HG02852 (cell line): ENCODE measurements around the gene ZC3H10.
"Not testable (repeated sequence)": the region's sequence is repeated elsewhere in the genome, so short reads cannot be mapped to it uniquely, and the experiment has no call there.

ENCODE experiments used
- ATAC-seq: cut with Tn5 transposase; IDR thresholded peaks from one replicate; pipeline ENCODE4 v1.9.1; 2021; ENCODE audit warnings: mild to moderate bottlenecking, moderate library complexity; ENCODE audit not compliant: unreplicated experiment

ZC3H10 gene

DNA sequence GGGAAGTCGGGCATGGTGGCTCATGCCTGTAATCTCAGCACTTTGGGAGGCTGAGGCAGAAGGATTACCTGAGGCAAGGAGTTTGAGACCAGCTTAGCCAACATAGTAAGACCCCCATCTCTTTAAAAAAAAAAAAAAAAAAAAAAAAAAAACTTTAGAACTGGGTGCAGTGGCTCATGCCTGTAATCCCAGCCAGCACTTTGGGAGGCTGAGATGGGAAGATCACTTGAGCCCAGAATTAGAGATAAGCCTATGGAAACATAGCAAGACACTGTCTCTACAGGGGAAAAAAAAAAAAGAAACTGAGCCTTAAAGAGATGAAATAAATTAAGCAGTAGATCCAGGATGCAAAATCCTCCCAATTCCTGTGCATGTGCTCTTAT lies 15.4 kb upstream of the ZC3H10 start:
- ATAC-seq: no peak

DNA sequence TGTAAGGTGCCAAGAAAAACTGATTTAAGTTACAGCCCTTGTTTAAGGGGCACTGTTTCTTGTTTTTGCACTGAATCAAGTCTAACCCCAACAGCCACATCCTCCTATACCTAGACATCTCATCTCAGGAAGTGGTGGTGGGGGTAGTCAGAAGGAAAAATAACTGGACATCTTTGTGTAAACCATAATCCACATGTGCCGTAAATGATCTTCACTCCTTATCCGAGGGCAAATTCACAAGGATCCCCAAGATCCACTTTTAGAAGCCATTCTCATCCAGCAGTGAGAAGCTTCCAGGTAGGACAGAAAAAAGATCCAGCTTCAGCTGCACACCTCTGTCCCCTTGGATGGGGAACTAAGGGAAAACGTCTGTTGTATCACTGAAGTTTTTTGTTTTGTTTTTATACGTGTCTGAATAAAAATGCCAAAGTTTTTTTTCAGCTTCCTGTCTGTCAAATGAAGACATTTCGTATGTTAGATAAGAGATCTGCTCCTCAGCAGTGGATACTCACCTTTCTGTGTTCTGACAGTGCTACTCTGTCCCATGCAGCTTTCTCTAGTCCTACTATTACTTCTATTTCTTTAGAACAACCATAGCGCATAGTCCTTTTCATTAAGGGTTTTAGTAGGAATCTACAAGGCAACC lies 14.9 kb upstream of the ZC3H10 start:
- ATAC-seq: no peak

GRCh38 chr12:56103823-56104108 lies 14.3 kb upstream of the ZC3H10 start:
- ATAC-seq: no peak

- ATAC-seq: peak; percentile 96
Measured at GRCh38 chr12:56104109-56104814, 13.8 kb upstream of the ZC3H10 start, which contains the start of gene PA2G4. TSS of gene PA2G4 (plus strand) at chr12:56104559. CDS start at chr12:56104738, 179 bp downstream.

GRCh38 chr12:56104815-56105608 lies 13.1 kb upstream of the ZC3H10 start:
- peak; percentile 15 for ATAC-seq

DNA sequence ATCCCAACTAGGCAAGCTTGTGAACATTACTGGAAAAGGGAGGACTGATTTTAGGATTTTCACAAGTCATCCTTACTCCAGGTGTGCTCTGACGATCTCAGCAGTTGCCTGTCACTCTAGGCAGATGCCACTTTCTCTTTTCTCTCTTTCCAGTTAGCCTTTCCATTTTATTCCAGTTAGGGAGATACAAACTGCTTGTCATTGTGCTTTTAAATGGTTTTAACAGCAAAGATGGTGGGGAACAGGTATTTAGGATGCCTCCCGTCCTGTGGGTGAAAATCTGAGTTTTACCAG lies 12.5 kb upstream of the ZC3H10 start:
- no peak for ATAC-seq

DNA sequence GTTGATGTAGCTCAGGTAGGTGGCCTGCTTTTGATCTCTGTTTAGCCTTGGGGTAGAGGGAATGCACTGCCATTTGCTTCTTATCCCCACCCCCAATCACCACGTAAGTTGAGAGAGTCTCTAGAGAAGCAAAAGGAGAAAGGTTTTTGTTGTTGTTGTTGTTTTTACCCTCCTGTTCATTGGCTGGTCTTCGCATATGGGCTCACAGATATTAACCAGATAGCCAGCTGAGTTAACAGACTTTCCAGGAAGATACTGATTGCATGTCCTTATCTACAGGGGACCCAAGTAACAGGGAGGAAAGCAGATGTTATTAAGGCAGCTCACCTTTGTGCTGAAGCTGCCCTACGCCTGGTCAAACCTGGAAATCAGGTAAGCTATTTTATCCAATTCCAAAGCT lies 10.8 kb upstream of the ZC3H10 start:
- ATAC-seq: no peak

GRCh38 chr12:56110571-56110970 lies 7.5 kb upstream of the ZC3H10 start:
- ATAC-seq: no peak

DNA sequence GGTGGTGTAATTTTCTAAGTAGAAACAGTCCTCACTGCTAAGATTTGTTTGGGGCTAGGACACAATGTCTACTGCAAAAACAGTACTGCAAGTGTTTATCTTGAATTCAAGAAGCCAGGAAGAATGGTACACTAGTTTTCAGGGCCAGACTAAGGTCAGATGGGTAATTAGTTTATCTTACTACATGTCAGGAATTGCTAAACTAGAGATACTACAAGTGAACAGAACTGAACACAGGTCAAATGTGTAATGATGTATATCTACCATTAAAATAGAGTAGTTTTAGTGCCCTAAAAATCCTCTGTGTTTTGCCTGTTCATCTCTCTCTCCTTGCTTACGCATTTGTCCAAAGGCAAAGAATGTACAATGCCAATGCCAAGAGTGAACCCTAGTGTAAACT lies 4.0 kb upstream of the ZC3H10 start:
- no peak for ATAC-seq

DNA sequence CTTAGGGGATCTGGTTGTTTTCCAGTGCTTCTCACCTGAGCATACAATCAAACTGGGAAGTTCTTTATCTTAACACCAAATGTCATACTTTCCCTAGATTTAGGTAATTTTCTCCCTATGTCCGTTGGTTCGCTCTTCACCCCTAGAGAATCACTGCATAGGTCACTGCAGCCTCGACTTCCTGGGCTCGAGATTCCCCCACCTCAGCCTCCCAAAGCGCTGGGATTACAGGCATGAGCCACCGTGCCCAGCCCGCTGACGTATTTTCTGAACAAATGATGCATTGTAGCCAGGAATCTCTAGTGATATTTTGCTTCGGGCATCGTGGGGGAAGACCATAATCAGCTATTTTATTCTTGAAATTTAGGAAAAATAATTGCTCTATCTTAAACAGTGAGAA lies 2.7 kb upstream of the ZC3H10 start:
- no peak for ATAC-seq

- peak; percentile 36 for ATAC-seq
Measured at GRCh38 chr12:56116267-56117081, 1.6 kb upstream of the ZC3H10 start, which contains the start of gene RPL41. TSS of gene RPL41 (plus strand) at chr12:56116633.

- not testable (repeated sequence) for ATAC-seq
Measured at GRCh38 chr12:56117082-56117706, 872 bp upstream of the ZC3H10 start.

DNA sequence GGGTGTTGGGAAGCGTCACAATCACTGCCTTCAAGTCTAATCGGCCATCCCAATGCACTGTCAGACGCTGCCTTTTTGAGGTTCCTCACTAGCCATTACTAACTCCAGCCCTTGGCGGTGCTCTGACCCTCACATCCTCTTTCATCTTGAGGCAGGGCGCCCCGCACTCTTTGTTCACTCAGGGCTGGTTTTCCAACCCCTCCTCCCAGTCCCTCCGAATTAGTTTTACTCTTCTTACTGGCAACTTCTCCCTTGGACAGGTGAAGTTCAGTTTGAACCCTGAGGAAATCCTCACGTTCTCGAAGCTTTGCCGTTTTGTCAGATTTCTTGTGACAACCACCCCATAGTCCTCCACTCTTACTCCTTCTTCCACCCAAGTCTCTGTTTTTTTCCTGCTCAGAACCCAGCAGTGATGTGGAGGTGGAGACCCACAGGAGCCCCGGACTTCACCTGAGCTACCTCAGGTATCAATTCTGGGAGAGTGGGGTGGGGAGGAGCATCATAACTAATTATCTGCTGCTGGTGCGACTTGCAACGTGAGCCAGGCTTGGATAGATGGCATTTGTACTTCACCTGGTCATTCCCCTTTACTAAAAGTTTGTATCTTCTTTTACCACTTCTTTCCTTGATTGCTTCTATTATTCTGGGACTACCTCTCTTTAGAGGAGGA lies 757 bp downstream of the ZC3H10 start:
- peak; percentile 2 for ATAC-seq

- ATAC-seq: no peak
Measured at GRCh38 chr12:56119361-56119796, 1.3 kb downstream of the ZC3H10 start.

GRCh38 chr12:56120158-56120846 lies 2.2 kb downstream of the ZC3H10 start:
- no peak for ATAC-seq

- ATAC-seq: no peak
Measured at GRCh38 chr12:56121204-56121870, 3.3 kb downstream of the ZC3H10 start.

DNA sequence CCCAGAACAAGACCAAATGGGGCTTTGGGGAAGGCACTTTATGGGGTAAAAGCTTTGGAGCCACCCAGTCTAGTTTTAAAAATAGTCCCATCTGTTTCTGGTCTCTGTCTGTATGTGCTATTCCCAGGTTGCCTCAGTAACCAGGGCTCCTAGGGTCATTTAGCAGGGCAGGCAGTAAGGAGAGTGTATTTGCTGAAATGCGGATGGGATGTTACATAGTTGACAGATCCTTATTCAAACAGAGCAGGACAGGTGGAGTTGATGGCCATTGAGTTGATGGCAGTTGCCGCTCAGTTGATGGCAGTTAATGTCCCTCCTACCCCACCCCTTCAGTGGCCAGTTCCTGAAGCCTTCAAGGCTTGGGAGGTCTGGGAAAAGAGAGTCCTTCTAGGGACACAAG lies 4.6 kb downstream of the ZC3H10 start:
- ATAC-seq: no peak

GRCh38 chr12:56124133-56124532 lies 6.1 kb downstream of the ZC3H10 start:
- ATAC-seq: no peak

DNA sequence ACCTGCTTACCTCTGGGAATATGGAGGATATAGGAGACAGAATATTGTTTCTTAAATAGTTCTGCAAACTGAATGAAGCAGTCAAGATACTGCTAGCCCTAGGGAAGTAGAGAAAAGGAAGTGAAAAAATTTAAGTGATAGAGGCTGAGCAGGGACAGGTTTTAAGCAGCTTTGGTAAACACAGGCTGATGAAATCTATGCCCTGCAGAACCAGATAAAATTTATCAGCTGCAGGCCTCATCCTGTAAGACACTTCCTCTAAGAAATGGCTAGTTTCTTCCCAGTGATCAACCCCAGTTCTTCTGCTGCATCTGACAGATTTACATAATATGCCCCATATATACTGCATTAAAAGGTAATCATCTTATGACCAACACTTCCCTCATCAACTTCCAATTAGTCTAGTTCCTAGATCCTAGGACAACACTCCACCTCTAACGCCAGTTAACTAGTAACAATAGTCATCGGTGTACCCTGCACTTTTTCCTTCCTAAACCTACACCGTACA lies 8.7 kb downstream of the ZC3H10 start:
- ATAC-seq: no peak
